ENCODE results near the gene RAB9A. TPM values are rescaled to one million over a fixed set of nuclear protein-coding genes. Genes with fewer than 3 reads are reported as not detected.

Gene RAB9A
- total and polyA plus RNA-seq, 9 of the 15 experiments (the other 6 are each of a cell fraction or from before 2014, with no cell fraction given), result 13.5 to 20.8 (median 17.7) TPM

GRCh38 chrX:13734278-13735172 is 45.6 kb downstream of the RAB9A start, which contains the start of the genes OFD1 and TRAPPC2 (continued):
- no peak for TF ChIP-seq HNRNPK (IDR thresholded peaks at IDR 0.05; ENCODE audit: low read depth, low read length, poor library complexity, severe bottlenecking)
- TF ChIP-seq RBM34 (IDR thresholded peaks at IDR 0.05; ENCODE audit: borderline replicate concordance, insufficient read depth, low read length), result no peak
- TF ChIP-seq KHSRP (IDR thresholded peaks at IDR 0.05), result no peak
- TF ChIP-seq ZNF695 (CRISPR knock-in tag; IDR thresholded peaks at IDR 0.05), result no peak
- TF ChIP-seq HNRNPH1 (optimal IDR thresholded peaks at IDR 0.05; ENCODE audit: low read depth, low read length), result no peak
- no peak for TF ChIP-seq ZNF253 (CRISPR knock-in tag; conservative IDR thresholded peaks at IDR 0.05)
- TF ChIP-seq ZNF436 (CRISPR knock-in tag; IDR thresholded peaks at IDR 0.05), result no peak
- TF ChIP-seq ESRRA (IDR thresholded peaks at IDR 0.05; ENCODE audit: borderline replicate concordance, low read depth), result peak; percentile 28; the same call in 1 of the 2 replicates
- TF ChIP-seq ZSCAN29 (IDR thresholded peaks at IDR 0.05), result no peak
- TF ChIP-seq RBM17 (IDR thresholded peaks at IDR 0.05; ENCODE audit: borderline replicate concordance, low read depth, low read length), result no peak
- no peak for TF ChIP-seq KDM4B (IDR thresholded peaks at IDR 0.05; ENCODE audit: borderline replicate concordance in 2 of 2, low read depth in 1 of 2)
- TF ChIP-seq REST (IDR thresholded peaks at IDR 0.05; ENCODE audit: borderline replicate concordance), result peak; percentile 9; the same call in 1 of the 2 replicates
- 0 out of 2 replicates have a peak, but pooled peaks have one; percentile 28 for TF ChIP-seq REST (CRISPR knock-in tag; IDR thresholded peaks at IDR 0.05; ENCODE audit: low read depth)
- no peak for TF ChIP-seq ZNF75A (CRISPR knock-in tag; IDR thresholded peaks at IDR 0.05)
- no peak for TF ChIP-seq DEAF1 (CRISPR knock-in tag; IDR thresholded peaks at IDR 0.05)
- no peak for TF ChIP-seq TAF15 (IDR thresholded peaks at IDR 0.05; ENCODE audit: low read depth, low read length)
- no peak for TF ChIP-seq NR0B1 (IDR thresholded peaks at IDR 0.05; ENCODE audit: partially characterized antibody)
